Activated CD8-positive, alpha-beta memory T cell treated with anti-CD3 and anti-CD28 coated beads for 48 hours (primary cell): Measurements from ENCODE around the gene ARSK.

Experiments
- DNase-seq, 3 experiments: peaks; one replicate each; pipeline ENCODE4 v3.0.0-alpha.2; 2020; ENCODE audit warnings: low read depth in 2 of 3, low spot score in 2 of 3

The ARSK gene

DNA sequence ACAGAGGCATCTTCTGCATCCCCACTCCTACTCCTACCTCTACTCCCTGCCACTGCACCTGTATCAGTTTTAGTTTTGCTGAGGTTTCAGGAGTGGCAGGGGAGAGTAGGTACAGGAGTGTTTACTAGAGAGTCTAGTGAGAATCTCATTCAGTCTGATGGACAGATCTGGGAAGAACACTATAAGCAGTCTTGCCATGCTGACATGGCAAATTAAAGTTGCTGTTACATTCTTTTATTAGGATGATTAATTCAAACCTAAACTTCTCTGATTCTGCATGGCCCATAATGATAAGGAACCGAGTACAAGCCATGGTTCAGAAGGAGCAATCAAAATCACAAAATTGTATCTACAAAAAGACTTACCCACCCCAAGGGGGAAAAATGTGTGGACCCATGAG, 7.4 kb downstream of the ARSK start:
- no peak for DNase-seq

- no peak for DNase-seq
These were observed 8.5 kb downstream of the ARSK start for GRCh38 chr5:95563367-95563766.

- no peak for DNase-seq
These were observed 9.5 kb downstream of the ARSK start for GRCh38 chr5:95564450-95564849.

- no peak for DNase-seq
These were observed 10.5 kb downstream of the ARSK start for GRCh38 chr5:95565280-95565920.

DNA sequence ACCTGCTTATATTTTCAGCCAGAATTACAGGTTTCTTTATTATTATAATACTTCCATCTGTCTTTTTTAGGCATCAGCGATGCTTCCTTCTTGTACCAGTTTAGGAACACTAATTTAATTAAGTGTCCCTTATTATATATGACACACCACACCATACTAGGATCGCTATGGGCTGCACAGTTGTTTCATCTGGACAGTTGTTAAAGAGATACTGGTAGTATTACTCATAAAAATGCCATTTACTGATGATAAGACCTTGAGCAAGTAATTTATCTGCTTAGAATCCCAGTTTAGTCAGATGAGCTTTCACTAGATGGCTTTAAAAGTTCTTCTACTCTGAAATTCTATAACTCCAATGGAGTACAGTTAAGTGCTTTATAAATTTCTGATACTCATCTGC, 17.1 kb downstream of the ARSK start:
- DNase-seq: no peak

DNA sequence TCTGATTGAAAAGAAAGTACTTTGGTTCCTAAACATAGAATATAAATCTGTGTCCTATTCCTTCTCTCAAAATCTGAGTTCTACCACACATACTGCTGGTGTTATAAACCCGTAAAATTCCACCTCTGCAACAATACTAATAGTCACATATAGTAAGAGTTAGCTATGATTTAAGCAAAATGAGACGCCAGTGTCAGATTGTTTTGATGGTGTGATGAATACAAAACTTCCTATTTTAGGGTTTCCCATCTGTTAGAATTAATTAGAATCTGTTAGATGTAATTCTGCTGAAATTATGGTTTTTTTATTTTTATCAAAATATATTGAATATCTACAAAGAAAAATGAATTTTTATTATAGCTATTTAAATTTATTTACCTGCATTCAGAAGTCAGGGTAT, 26.7 kb downstream of the ARSK start:
- DNase-seq: no peak

DNA sequence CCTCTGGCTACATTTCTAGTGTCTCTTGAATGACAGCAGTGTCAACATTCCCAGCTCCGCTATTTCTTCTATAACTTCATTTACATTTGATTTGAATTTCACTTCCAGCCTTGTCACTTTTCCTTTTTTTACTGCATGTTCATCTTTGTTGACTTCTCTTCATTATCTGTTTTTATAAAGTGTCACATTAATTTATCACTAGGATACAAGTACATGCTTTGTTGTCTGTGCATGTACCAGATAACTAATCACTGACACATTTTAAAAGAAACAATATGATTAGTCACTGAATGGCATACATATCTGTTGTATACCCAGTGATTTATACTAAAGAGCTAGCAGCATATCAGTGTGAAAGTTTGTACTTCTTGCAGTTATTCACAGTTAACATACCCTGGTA, 29.1 kb downstream of the ARSK start:
- no peak for DNase-seq

DNA sequence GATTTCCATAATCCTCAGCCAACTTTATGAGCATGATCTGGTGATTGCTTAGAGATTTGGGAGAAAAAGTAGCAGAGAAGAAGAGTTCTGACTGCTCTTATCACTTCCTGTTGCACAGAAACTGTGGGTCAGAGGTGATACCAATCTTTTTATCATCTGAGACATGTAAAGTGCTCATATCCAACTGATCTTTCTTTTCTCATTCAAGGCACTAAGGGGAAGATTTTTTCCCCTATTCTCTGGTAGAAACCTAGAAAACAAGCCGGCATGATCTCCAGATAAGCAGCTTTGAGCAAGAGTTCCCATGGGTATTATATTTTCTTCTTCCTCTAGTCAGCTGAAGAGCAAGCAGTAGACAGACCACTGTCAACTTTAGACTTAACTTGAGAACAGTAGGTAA, 36.0 kb downstream of the ARSK start:
- no peak for DNase-seq

DNA sequence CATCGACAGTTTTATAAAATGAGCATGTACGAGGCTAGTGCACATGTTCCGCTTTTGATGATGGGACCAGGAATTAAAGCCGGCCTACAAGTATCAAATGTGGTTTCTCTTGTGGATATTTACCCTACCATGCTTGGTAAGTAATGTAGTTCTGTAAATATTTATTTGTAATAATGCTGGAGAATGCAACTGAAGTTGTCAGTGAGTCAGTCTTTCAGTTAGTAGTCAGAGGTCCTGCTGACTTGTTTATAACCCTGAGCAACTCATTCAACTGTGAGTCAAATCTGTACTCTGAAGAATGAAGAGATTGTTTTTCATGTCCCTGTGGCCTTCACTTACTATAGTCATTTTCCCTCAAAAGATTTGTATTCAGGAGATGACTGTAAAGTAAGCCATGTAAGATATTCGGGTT, 36.6 kb downstream of the ARSK start:
- no peak for DNase-seq

- DNase-seq: no peak
These were observed 40.5 kb downstream of the ARSK start for GRCh38 chr5:95595289-95595931.

GRCh38 chr5:95599252-95599651, 44.4 kb downstream of the ARSK start:
- no peak for DNase-seq

DNA sequence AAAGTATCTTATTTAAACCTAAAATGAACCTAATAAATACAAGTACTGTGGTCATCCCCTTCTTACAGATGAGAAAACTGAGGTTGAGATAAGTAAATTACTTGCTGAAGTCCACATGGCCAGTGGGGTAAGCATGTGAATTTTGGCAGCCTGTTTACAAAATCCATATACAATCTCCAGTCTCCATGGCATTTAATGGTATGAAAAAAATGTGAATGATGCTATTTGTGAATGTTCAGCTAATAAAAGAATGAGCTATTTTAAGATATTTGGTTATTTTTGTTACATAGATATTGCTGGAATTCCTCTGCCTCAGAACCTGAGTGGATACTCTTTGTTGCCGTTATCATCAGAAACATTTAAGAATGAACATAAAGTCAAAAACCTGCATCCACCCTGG, 45.7 kb downstream of the ARSK start:
- DNase-seq: no peak

- DNase-seq: no peak
These were observed 50.9 kb downstream of the ARSK start for GRCh38 chr5:95605786-95606185.

- no peak for DNase-seq
These were observed 51.5 kb downstream of the ARSK start for GRCh38 chr5:95606419-95606818.

DNA sequence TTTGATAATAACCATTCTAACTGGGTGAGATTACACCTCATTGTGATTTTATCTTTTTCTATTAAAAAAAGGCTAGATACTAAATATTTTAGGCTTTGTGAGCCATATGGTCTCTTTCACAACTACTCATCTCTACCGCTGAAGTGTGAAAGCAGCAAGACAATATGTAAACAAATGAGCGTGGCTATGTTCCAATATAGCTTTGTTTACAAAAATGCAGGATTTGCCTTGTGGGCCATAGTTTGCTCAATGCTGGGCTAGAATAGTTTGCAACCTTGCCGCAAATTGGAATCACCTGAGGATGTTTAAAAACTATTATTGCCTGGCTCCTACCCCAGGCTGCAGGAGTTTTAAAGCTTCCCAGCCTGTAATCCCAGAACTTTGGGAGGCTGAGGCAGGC, 54.8 kb downstream of the ARSK start:
- no peak for DNase-seq

DNA sequence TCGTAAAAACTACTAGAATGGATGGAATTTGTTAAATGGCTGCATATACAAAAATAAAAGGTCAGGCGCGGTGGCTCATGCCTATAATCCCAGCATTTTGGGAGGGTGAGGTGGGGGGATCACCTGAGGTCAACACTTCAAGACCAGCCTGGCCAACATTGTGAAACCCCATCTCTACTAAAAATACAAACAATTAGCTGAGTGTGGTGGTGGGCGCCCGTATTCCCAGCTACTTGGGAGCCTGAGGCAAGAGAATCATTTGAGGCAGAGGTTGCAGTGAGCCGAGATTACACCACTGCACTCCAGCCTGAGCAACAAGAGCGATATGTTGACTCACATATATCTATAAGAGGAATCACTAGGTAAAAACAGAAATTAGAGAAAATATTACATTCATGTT, 55.6 kb downstream of the ARSK start:
- DNase-seq: no peak

DNA sequence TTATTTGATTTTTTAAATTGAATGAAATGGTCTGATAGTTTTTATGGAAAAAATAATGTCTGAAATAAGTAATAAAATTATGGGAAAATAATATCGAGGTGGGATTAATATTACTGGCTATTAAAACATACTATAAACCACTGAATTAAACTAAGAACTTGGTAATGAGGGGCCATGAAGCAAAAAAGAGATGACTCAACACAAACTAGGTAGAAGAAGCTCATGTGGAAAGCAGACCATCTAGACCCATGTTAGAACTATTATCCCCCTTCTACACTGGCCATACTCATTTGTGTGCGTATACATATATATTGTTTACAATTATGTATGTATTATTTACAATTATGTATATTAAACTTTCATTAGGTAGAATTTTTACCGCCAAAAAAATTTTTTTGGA, 56.5 kb downstream of the ARSK start:
- DNase-seq: no peak

DNA sequence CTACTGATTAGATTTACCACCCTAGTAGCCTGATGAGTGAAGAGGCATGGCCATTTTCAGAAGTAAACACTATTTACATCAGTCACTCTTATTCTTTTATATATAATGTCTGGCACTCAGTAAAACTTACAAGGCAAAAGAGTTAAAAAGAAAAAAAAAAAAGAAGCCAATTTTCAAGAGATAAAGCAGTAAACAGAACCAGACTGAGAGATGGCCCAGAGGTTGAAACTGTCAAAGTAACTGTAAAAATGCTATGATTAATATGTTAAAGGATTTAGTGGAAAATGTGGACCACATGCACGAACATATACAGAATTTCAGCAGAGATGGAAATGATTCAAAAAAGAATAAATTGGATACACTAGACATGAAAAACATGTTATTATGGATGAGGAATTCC, 58.6 kb downstream of the ARSK start:
- no peak for DNase-seq

- no peak for DNase-seq
These were observed 60.2 kb downstream of the ARSK start for GRCh38 chr5:95615164-95615467.

- DNase-seq: no peak
These were observed 62.2 kb downstream of the ARSK start for GRCh38 chr5:95617057-95617456.

- DNase-seq: no peak
These were observed 64.2 kb downstream of the ARSK start for GRCh38 chr5:95619096-95619495.

GRCh38 chr5:95619514-95620029, 64.7 kb downstream of the ARSK start:
- DNase-seq: no peak
